Mesendoderm (in vitro differentiated cells): ENCODE data around the gene PDE9A.

Experiments
- DNase-seq: peaks from one replicate; pipeline ENCODE4 v3.0.0; 2013
- H2AK5ac ChIP-seq: 2 replicates; pipeline ENCODE4 v1.6.1; 2013; ENCODE audit warnings: low read length, inconsistent platforms
- H2BK120ac ChIP-seq: 2 replicates; pipeline ENCODE4 v1.6.1; 2013; ENCODE audit warnings: low read depth, mild to moderate bottlenecking, low read length, moderate library complexity, mixed read lengths
- H2BK15ac ChIP-seq: replicated peaks from 2 replicates; pipeline ENCODE4 v1.6.1; 2013; ENCODE audit warnings: low read depth, mild to moderate bottlenecking, moderate library complexity
- H2BK5ac ChIP-seq: 2 replicates; pipeline ENCODE4 v1.6.1; 2013; ENCODE audit warnings: low read length, inconsistent platforms
- H3K18ac ChIP-seq: 2 replicates; pipeline ENCODE4 v1.6.1; 2013; ENCODE audit warnings: mild to moderate bottlenecking, low read length, mixed read lengths
- H3K23ac ChIP-seq: one replicate; pipeline ENCODE4 v1.6.1; 2013; ENCODE audit warnings: low read length
- H3K27ac ChIP-seq: 2 replicates; pipeline ENCODE4 v1.5.1; 2013; ENCODE audit warnings: low read depth, mild to moderate bottlenecking, inconsistent platforms, low read length, moderate library complexity
- H3K27me3 ChIP-seq: 2 replicates; pipeline ENCODE4 v1.6.1; 2013; ENCODE audit warnings: low read length, control low read depth, mild to moderate bottlenecking, inconsistent platforms; ENCODE audit not compliant: insufficient read depth, poor library complexity
- H3K36me3 ChIP-seq: 2 replicates; pipeline ENCODE4 v1.6.1; 2013; ENCODE audit warnings: low read length, inconsistent platforms; ENCODE audit not compliant: control insufficient read depth, insufficient read depth
- H3K4ac ChIP-seq: one replicate; pipeline ENCODE4 v1.6.1; 2013; ENCODE audit warnings: low read depth, mild to moderate bottlenecking, low read length, moderate library complexity
- H3K4me1 ChIP-seq: 2 replicates; pipeline ENCODE4 v1.6.1; 2013; ENCODE audit warnings: low read depth, low read length, inconsistent platforms; ENCODE audit not compliant: control insufficient read depth
- H3K4me2 ChIP-seq: 2 replicates; pipeline ENCODE4 v1.6.1; 2013; ENCODE audit warnings: low read length
- H3K4me3 ChIP-seq: 2 replicates; pipeline ENCODE4 v1.5.1; 2013; ENCODE audit warnings: mild to moderate bottlenecking, low read length
- H3K56ac ChIP-seq: one replicate; pipeline ENCODE4 v1.6.1; 2013; ENCODE audit warnings: low read length
- H3K79me1 ChIP-seq: 2 replicates; pipeline ENCODE4 v1.6.1; 2013; ENCODE audit warnings: low read length, inconsistent platforms
- H3K79me2 ChIP-seq: 2 replicates; pipeline ENCODE4 v1.6.1; 2013; ENCODE audit warnings: mild to moderate bottlenecking, low read length; ENCODE audit not compliant: control insufficient read depth, insufficient read depth
- H3K9ac ChIP-seq: 2 replicates; pipeline ENCODE4 v1.6.1; 2013; ENCODE audit warnings: low read length, inconsistent platforms
- H4K5ac ChIP-seq: one replicate; pipeline ENCODE4 v1.6.1; 2013; ENCODE audit warnings: low read length
- H4K8ac ChIP-seq: one replicate; pipeline ENCODE4 v1.6.1; 2013; ENCODE audit warnings: low read depth, mild to moderate bottlenecking, control low read depth, low read length, moderate library complexity
- whole genome bisulfite sequencing: extraction: QIAGEN DNeasy Blood & Tissue Kit; methylation state at CpG from one replicate; pipeline ENCODE4 v1.1.7; 2013; ENCODE audit warnings: low lambda C conversion rate, missing lambda C conversion rate; ENCODE audit not compliant: insufficient coverage; ENCODE audit errors: extremely low coverage; 5-methylcytosine and 5-hydroxymethylcytosine counted together

Gene PDE9A

DNA sequence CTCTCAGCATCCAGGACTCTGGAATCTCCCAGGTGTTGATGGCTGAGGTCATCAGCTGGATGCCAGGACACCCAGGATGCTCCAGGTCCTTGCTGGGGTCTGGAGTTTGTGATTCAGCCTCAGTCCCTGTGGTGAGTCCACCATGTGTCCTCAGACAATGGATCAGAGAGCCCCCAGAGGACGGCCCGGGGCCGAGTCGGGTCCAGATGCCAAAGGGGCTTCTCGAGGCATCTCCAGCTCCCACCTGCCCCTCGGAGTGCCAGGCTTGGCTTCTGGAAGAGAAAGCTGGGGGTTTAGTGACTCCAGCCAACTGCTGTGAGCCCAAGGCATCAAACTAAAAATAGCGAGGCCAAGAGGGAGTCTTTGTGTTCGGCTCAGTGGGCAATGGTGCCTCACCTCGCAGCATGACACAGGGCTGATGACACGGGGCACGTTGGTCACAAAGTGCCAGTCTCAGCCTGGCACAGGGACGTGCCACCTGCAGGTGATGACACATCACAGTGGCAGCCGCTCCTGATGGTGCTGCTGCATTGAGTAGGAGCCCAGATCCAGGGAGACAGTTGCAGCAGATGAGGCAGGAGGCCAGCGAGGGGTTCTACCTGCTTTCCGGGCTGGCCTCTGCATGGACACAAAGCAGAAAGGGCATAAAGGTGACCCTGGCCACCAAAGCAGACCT is 10.6 kb downstream of the PDE9A start:
- H3K4me3 ChIP-seq: no peak overlapping the region
- no peaks in the 10 kb centered on the region for H3K27me3 ChIP-seq
- no peak overlapping the region for H2BK15ac ChIP-seq
- H2BK120ac ChIP-seq: no peak overlapping the region
- H3K79me1 ChIP-seq: peaks cover 35% of the 10 kb centered on the region
- H3K79me2 ChIP-seq: peaks cover 29% of the 10 kb centered on the region
- WGBS: no CpG with 5 or more reads among the region's 15 CpGs
- H4K5ac ChIP-seq: no peak overlapping the region
- no peak overlapping the region for H3K23ac ChIP-seq
- H2BK5ac ChIP-seq: no peak overlapping the region
- no peak overlapping the region for H3K4ac ChIP-seq
- no peak for DNase-seq
- no peak overlapping the region for H2AK5ac ChIP-seq
- no peak overlapping the region for H4K8ac ChIP-seq
- H3K4me2 ChIP-seq: no peak overlapping the region
- H3K36me3 ChIP-seq: peaks cover 7% of the 10 kb centered on the region
- H3K9ac ChIP-seq: no peak overlapping the region
- H3K56ac ChIP-seq: no peak overlapping the region
- no peak overlapping the region for H3K27ac ChIP-seq
- no peak overlapping the region for H3K18ac ChIP-seq
- no peaks in the 10 kb centered on the region for H3K4me1 ChIP-seq

DNA sequence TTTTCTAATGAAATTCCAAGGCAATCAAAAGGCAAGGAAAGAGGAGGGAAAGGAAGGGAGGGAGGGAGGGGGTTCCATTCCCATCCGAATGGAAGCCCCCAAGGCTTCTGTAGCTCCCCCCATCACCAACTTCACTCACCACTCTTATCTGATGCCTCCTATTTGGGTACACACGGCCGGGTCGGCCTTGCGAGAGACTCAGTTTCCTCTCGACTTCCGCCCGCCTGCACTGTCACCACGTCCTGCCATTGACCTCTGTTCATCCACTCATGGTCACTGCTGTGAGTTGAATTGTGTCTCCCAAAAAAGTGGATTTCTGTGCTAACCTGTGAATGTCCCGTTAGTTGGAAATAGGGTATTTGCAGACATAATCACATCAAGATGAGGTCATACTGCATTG is 11.2 kb downstream of the PDE9A start:
- H3K56ac ChIP-seq: no peak overlapping the region
- no peak overlapping the region for H3K4me3 ChIP-seq
- no peaks in the 10 kb centered on the region for H3K4me1 ChIP-seq
- no peaks in the 10 kb centered on the region for H3K27me3 ChIP-seq
- no peak for DNase-seq
- no peak overlapping the region for H2BK5ac ChIP-seq
- peaks cover 23% of the 10 kb centered on the region for H3K79me2 ChIP-seq
- no peak overlapping the region for H3K27ac ChIP-seq
- H2BK120ac ChIP-seq: no peak overlapping the region
- H3K9ac ChIP-seq: no peak overlapping the region
- no peak overlapping the region for H3K23ac ChIP-seq
- H3K4ac ChIP-seq: no peak overlapping the region
- no peak overlapping the region for H4K5ac ChIP-seq
- H2AK5ac ChIP-seq: no peak overlapping the region
- no peak overlapping the region for H4K8ac ChIP-seq
- no peak overlapping the region for H2BK15ac ChIP-seq
- no CpG with 5 or more reads among the region's 10 CpGs for WGBS
- H3K4me2 ChIP-seq: no peak overlapping the region
- peaks cover 7% of the 10 kb centered on the region for H3K36me3 ChIP-seq
- peaks cover 29% of the 10 kb centered on the region for H3K79me1 ChIP-seq
- H3K18ac ChIP-seq: no peak overlapping the region

DNA sequence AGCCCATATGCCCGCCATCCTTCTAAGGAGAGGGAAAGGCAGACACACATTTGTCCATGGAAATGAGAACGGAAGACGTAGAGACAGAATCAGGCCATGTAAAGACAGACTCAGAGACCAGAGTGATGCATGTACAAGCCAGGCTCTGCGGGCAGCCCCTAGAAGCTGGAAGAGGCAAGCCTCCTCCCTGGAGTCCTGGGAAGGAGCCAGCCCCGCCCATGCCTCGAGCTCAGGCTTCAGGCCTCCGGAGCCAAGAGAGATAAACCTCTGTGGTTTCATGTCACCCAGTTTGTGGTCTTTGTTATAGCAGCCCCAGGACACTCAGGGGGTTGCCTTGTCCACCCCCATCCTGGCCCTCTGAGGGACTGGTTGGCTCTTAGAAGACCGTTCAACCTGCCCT is 11.6 kb downstream of the PDE9A start:
- Histone ChIP-seq H4K8ac (no peak overlapping the region), H3K18ac (no peak overlapping the region), H3K9ac (no peak overlapping the region), H3K27me3 (no peaks in the 10 kb centered on the region), H3K4me1 (no peaks in the 10 kb centered on the region), H2BK120ac (no peak overlapping the region), H2AK5ac (no peak overlapping the region), H3K23ac (no peak overlapping the region), H3K79me1 (peaks cover 29% of the 10 kb centered on the region), H3K79me2 (peaks cover 20% of the 10 kb centered on the region), H3K56ac (no peak overlapping the region), H2BK15ac (no peak overlapping the region), H2BK5ac (no peak overlapping the region), H4K5ac (no peak overlapping the region), H3K4ac (no peak overlapping the region), H3K4me3 (no peak overlapping the region), H3K27ac (no peak overlapping the region), H3K4me2 (no peak overlapping the region), H3K36me3 (peaks cover 8% of the 10 kb centered on the region)
- no CpG with 5 or more reads among the region's 8 CpGs for WGBS
- DNase-seq: no peak

DNA sequence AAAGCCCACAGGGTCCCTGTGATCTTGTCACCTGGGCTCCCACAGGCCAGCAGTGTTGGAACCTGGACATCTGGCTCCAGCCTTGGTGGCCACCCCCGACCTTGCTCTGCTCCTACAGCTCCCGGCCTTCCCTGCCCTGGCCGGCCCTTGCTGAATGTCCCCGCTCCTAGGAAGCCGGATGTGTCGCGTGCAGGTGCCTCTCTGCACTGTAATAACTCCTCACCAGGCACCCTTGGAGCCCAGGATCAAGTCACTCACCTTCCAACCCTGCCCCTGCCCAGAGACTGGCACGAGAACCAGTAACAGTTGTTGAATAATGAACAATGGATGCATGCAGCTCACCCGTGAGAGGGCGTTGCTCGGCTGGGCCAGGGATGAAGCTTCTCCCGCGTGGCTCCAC is 12.1 kb downstream of the PDE9A start:
- Histone ChIP-seq H3K79me2 (peaks cover 20% of the 10 kb centered on the region), H3K23ac (no peak overlapping the region), H3K27me3 (no peaks in the 10 kb centered on the region), H3K36me3 (peaks cover 11% of the 10 kb centered on the region), H3K4me1 (no peaks in the 10 kb centered on the region), H2AK5ac (no peak overlapping the region), H2BK120ac (no peak overlapping the region), H2BK5ac (no peak overlapping the region), H2BK15ac (no peak overlapping the region), H3K18ac (no peak overlapping the region), H3K79me1 (peaks cover 32% of the 10 kb centered on the region), H4K5ac (no peak overlapping the region), H3K4me2 (no peak overlapping the region), H3K4me3 (no peak overlapping the region), H3K27ac (no peak overlapping the region), H3K4ac (no peak overlapping the region), H3K56ac (no peak overlapping the region), H3K9ac (no peak overlapping the region), H4K8ac (no peak overlapping the region)
- no peak for DNase-seq
- WGBS: no CpG with 5 or more reads among the region's 13 CpGs

DNA sequence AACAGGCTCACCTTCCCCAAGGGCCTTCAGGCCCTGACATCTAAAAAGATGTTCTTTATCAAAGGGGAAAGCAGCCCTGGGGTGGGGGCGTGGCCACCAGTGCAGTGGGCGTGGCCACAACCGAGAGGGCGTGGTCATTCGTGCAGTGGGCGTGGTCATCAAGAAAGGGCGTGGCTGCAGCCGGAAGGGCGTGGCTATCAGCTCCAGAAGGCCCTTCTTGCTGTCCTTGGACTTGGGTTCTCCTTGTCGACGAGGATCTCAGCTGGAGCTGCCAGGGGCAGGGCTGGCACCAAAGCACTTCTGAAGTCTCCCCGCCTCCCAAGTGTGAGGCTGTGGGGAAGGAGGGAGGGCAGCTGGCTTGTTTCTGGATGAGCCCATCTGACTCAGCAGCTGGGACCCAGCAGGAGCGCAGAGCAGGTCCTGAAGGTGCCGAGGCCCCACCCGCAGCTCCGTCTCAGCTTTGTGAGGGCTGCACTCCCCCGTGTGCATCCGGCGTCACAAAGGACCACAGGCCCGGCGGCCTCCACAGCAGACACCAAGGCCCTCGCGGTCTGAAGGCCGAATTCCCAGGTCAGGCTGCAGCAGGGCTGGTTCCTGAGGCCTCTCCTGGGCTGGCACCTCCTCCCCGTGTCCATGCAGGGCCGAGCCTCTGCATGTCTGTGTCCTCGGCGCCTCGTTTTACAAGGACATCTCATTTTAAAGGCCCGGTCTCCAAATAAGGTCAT is 12.8 kb downstream of the PDE9A start:
- H3K18ac ChIP-seq: no peak overlapping the region
- peaks cover 34% of the 10 kb centered on the region for H3K79me1 ChIP-seq
- H3K4me3 ChIP-seq: no peak overlapping the region
- no peak overlapping the region for H2BK15ac ChIP-seq
- peaks cover 22% of the 10 kb centered on the region for H3K79me2 ChIP-seq
- H4K5ac ChIP-seq: no peak overlapping the region
- H2BK5ac ChIP-seq: no peak overlapping the region
- no peak overlapping the region for H2BK120ac ChIP-seq
- peak; percentile 39 for DNase-seq
- H3K4me2 ChIP-seq: no peak overlapping the region
- H3K27ac ChIP-seq: no peak overlapping the region
- peaks cover 11% of the 10 kb centered on the region for H3K36me3 ChIP-seq
- H3K4ac ChIP-seq: no peak overlapping the region
- H3K9ac ChIP-seq: no peak overlapping the region
- H4K8ac ChIP-seq: no peak overlapping the region
- WGBS: no CpG with 5 or more reads among the region's 30 CpGs
- H3K56ac ChIP-seq: no peak overlapping the region
- H3K27me3 ChIP-seq: no peaks in the 10 kb centered on the region
- H3K4me1 ChIP-seq: no peaks in the 10 kb centered on the region
- H2AK5ac ChIP-seq: no peak overlapping the region
- H3K23ac ChIP-seq: no peak overlapping the region
